ENCODE measurements around the gene BICD1.
"Not testable (repeated sequence)": the region's sequence is repeated elsewhere in the genome, so short reads cannot be mapped to it uniquely, and the experiment has no call there.

Gene BICD1

GRCh38 chr12:32272465-32272864 is 165.8 kb downstream of the BICD1 start:
- no peaks in the 10 kb centered on the region for H3K27me3 ChIP-seq (ENCODE audit: insufficient read depth, poor library complexity, severe bottlenecking)
- no peak overlapping the region for H3K27ac ChIP-seq (replicated peaks)
- TF ChIP-seq SPI1 (IDR thresholded peaks at IDR 0.05; ENCODE audit: borderline replicate concordance, low read depth): no peak
- no peak for TF ChIP-seq POLR2AphosphoS5 (IDR thresholded peaks at IDR 0.05; ENCODE audit: low read depth)
- TF ChIP-seq REST (IDR thresholded peaks at IDR 0.05; ENCODE audit: insufficient replicate concordance, low read depth): no peak
- no peak for TF ChIP-seq GABPA (IDR thresholded peaks at IDR 0.05; ENCODE audit: low read depth)
- no peak for TF ChIP-seq CTCF (IDR thresholded peaks at IDR 0.05; ENCODE audit: insufficient read depth, low read length)
- no peak for DNase-seq (ENCODE audit: low read depth in 1 of 2, low spot score in 1 of 2)
- no peak overlapping the region for H3K4me3 ChIP-seq (replicated peaks; ENCODE audit: insufficient read depth, low read length)

GRCh38 chr12:32273063-32273522 is 166.4 kb downstream of the BICD1 start:
- Histone ChIP-seq H3K27ac (replicated peaks) (no peak overlapping the region), H3K4me3 (replicated peaks; ENCODE audit: insufficient read depth, low read length) (no peak overlapping the region), H3K27me3 (ENCODE audit: insufficient read depth, poor library complexity, severe bottlenecking) (no peaks in the 10 kb centered on the region)
- DNase-seq (ENCODE audit: low read depth in 1 of 2, low spot score in 1 of 2): no peak
- TF ChIP-seq REST (IDR thresholded peaks at IDR 0.05; ENCODE audit: insufficient replicate concordance, low read depth) (no peak), GABPA (IDR thresholded peaks at IDR 0.05; ENCODE audit: low read depth) (no peak), SPI1 (IDR thresholded peaks at IDR 0.05; ENCODE audit: borderline replicate concordance, low read depth) (no peak)

GRCh38 chr12:32273712-32274111 is 167.1 kb downstream of the BICD1 start:
- DNase-seq (ENCODE audit: low read depth in 1 of 2, low spot score in 1 of 2): no peak
- Histone ChIP-seq H3K27me3 (ENCODE audit: insufficient read depth, poor library complexity, severe bottlenecking) (no peaks in the 10 kb centered on the region), H3K27ac (replicated peaks) (no peak overlapping the region), H3K4me3 (replicated peaks; ENCODE audit: insufficient read depth, low read length) (no peak overlapping the region)
- no peak for TF ChIP-seq SPI1 (IDR thresholded peaks at IDR 0.05; ENCODE audit: borderline replicate concordance, low read depth)
- no peak for TF ChIP-seq GABPA (IDR thresholded peaks at IDR 0.05; ENCODE audit: low read depth)
- no peak for TF ChIP-seq POLR2AphosphoS5 (IDR thresholded peaks at IDR 0.05; ENCODE audit: low read depth)

- Histone ChIP-seq H3K4me3 (replicated peaks; ENCODE audit: insufficient read depth, low read length) (no peak overlapping the region), H3K27me3 (ENCODE audit: insufficient read depth, poor library complexity, severe bottlenecking) (no peaks in the 10 kb centered on the region), H3K27ac (replicated peaks) (no peak overlapping the region)
- no peak for DNase-seq (ENCODE audit: low read depth in 1 of 2, low spot score in 1 of 2)
- TF ChIP-seq POLR2AphosphoS5 (IDR thresholded peaks at IDR 0.05; ENCODE audit: low read depth) (no peak), SPI1 (IDR thresholded peaks at IDR 0.05; ENCODE audit: borderline replicate concordance, low read depth) (no peak), CTCF (IDR thresholded peaks at IDR 0.05; ENCODE audit: insufficient read depth, low read length) (no peak)
Measured at GRCh38 chr12:32274665-32275064, 168.0 kb downstream of the BICD1 start.

DNA sequence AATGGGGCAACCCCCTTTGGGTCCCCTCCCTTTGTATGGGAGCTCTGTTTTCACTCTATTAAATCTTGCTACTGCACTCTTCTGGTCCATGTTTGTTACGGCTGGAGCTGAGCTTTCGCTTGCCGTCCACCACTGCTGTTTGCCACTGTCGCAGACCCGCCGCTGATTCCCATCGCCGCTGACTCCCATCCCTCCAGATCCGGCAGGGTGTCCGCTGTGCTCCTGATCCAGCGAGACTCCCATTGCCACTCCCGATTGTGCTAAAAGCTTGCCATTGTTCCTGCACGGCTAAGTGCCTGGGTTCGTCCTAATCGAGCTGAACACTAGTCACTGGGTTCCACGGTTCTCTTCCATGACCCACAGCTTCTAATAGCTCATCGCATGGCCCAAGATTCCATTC is 168.9 kb downstream of the BICD1 start:
- not testable (repeated sequence) for H3K27ac ChIP-seq (replicated peaks); DNase-seq (ENCODE audit: low read depth in 1 of 2, low spot score in 1 of 2); H3K4me3 ChIP-seq (replicated peaks; ENCODE audit: insufficient read depth, low read length); H3K27me3 ChIP-seq (ENCODE audit: insufficient read depth, poor library complexity, severe bottlenecking)

Measured in HL-60 (cell line).